Endothelial cell of umbilical vein (primary cell): Measurements from ENCODE around the gene FAM186B. TPM values are rescaled to one million over a fixed set of nuclear protein-coding genes. Genes with fewer than 3 reads are reported as not detected.

Source experiments
- BruUV-seq: library from RNA; stranded (reverse); fragments of 400-500 nt; replicated peaks from 2 replicates; lab custom pipeline; 2021; lab: Mats Ljungman, UMichigan
- CTCF ChIA-PET: fragments of 300-600, 350-600 bp; sonication (Branson Sonifier 250); formaldehyde crosslinking; loops from one replicate; lab custom pipeline; 2021; ENCODE audit warnings: antibody characterized with exemption, inconsistent platforms; lab: Charles Lee
- POLR2A ChIA-PET: fragments of 300-600, 350-600 bp; sonication (Branson Sonifier 250); formaldehyde crosslinking; loops from one replicate; lab custom pipeline; 2021; ENCODE audit warnings: antibody characterized with exemption, inconsistent platforms; lab: Charles Lee
- DNase-seq: peaks from one replicate; pipeline ENCODE4 v3.0.0-alpha.2; 2011; ENCODE audit warnings: low read depth, low spot score
- FAIRE-seq: peaks from 2 replicates; lab custom pipeline; 2011; peaks lifted over from hg19 to GRCh38; lab: Jason Lieb, UNC
- H2AFZ ChIP-seq: 2 replicates; pipeline ENCODE4 v1.6.0; 2012; ENCODE audit warnings: low read depth, low read length, control low read depth, inconsistent platforms
- H3K27ac ChIP-seq: 2 replicates; pipeline ENCODE4 v1.5.1; 2011; ENCODE audit warnings: low read depth, mild to moderate bottlenecking, control low read depth, low read length, moderate library complexity; ENCODE audit not compliant: insufficient read depth
- H3K27me3 ChIP-seq, 2 experiments: 2 replicates each; pipeline versions ENCODE4 v1.6.0 to v1.6.1; 2011; ENCODE audit warnings: low read length in 2 of 2, mixed read lengths in 1 of 2; ENCODE audit not compliant: control insufficient read depth in 2 of 2, insufficient read depth in 2 of 2
- H3K36me3 ChIP-seq, 2 experiments: 2 replicates in 1 of 2; 3 replicates in 1 of 2; pipeline ENCODE4 v1.5.1; 2011; ENCODE audit warnings: low read length in 2 of 2, mild to moderate bottlenecking in 1 of 2, moderate library complexity in 1 of 2; ENCODE audit not compliant: control insufficient read depth in 2 of 2, insufficient read depth in 2 of 2; ENCODE audit errors: extremely low read depth in 1 of 2
- H3K4me1 ChIP-seq: 3 replicates; pipeline ENCODE4 v1.5.1; 2011; ENCODE audit warnings: mild to moderate bottlenecking, low read length; ENCODE audit not compliant: control insufficient read depth, insufficient read depth; ENCODE audit errors: extremely low read depth
- H3K4me2 ChIP-seq: 2 replicates; pipeline ENCODE4 v1.6.1; 2011; ENCODE audit warnings: low read length, control low read depth, mixed read lengths; ENCODE audit not compliant: insufficient read depth
- H3K4me3 ChIP-seq, 3 experiments: fragments of 200-600 bp in 1 of 3; sonication (generic), shearing (Covaris generic) in 1 of 3; replicated peaks in 1 of 3; 2 replicates each; pipeline ENCODE4 v1.5.1; 2011 to 2016; ENCODE audit warnings: control low read depth in 3 of 3, low read length in 3 of 3, mild to moderate bottlenecking in 2 of 3, inconsistent platforms in 1 of 3, low read depth in 1 of 3, moderate library complexity in 1 of 3; ENCODE audit not compliant: insufficient read depth in 1 of 3
- H3K79me2 ChIP-seq: 2 replicates; pipeline ENCODE4 v1.6.0; 2012; ENCODE audit warnings: low read length, inconsistent platforms; ENCODE audit not compliant: control insufficient read depth, insufficient read depth
- H3K9ac ChIP-seq: replicated peaks from 2 replicates; pipeline ENCODE3; 2011; ENCODE audit warnings: low read length, control low read depth; ENCODE audit not compliant: insufficient read depth; ENCODE audit errors: extremely low read depth
- H3K9me1 ChIP-seq: replicated peaks from 3 replicates; pipeline ENCODE4 v1.6.0; 2011; ENCODE audit warnings: mild to moderate bottlenecking, low read length; ENCODE audit not compliant: control insufficient read depth, insufficient read depth; ENCODE audit errors: extremely low read depth
- H3K9me3 ChIP-seq: replicated peaks from 2 replicates; pipeline ENCODE4 v1.5.1; 2012; ENCODE audit warnings: low read length, inconsistent platforms; ENCODE audit not compliant: control insufficient read depth, insufficient read depth
- H4K20me1 ChIP-seq: replicated peaks from 2 replicates; pipeline ENCODE3; 2011; ENCODE audit warnings: mild to moderate bottlenecking, low read length; ENCODE audit not compliant: control insufficient read depth, insufficient read depth; ENCODE audit errors: extremely low read depth
- EZH2 ChIP-seq: IDR thresholded peaks from 2 replicates; pipeline ENCODE4 v1.6.1; 2012; ENCODE audit warnings: borderline replicate concordance, low read depth, mild to moderate bottlenecking, moderate library complexity, low read length, inconsistent platforms; ENCODE audit not compliant: severe bottlenecking
- FOS ChIP-seq: IDR thresholded peaks from 2 replicates; pipeline ENCODE4 v1.6.1; 2011; ENCODE audit warnings: mild to moderate bottlenecking, low read length, moderate library complexity, borderline replicate concordance; ENCODE audit not compliant: insufficient read depth
- GATA2 ChIP-seq: IDR thresholded peaks from 2 replicates; pipeline ENCODE4 v1.7.0; 2011; ENCODE audit warnings: low read depth, mild to moderate bottlenecking, moderate library complexity, mixed read lengths, low read length; ENCODE audit not compliant: insufficient read length, insufficient read depth
- JUN ChIP-seq: IDR thresholded peaks from 2 replicates; pipeline ENCODE4 v1.6.1; 2011; ENCODE audit warnings: borderline replicate concordance, low read depth; ENCODE audit not compliant: insufficient read length, insufficient read depth
- MYC ChIP-seq: IDR thresholded peaks from one replicate; pipeline ENCODE4 v1.6.1; 2011; ENCODE audit warnings: mild to moderate bottlenecking, low read depth, low read length
- POLR2A ChIP-seq: IDR thresholded peaks from 2 replicates; pipeline ENCODE4 v1.6.1; 2012; ENCODE audit warnings: low read depth, mild to moderate bottlenecking, control low read depth, low read length
- POLR2AphosphoS5 ChIP-seq: IDR thresholded peaks from 2 replicates; pipeline ENCODE4 v1.6.1; 2012; ENCODE audit warnings: low read depth, mild to moderate bottlenecking, control low read depth, low read length, moderate library complexity; ENCODE audit not compliant: insufficient read depth
- dilution Hi-C: fragments of 300-500 bp; cut with MboI; formaldehyde crosslinking; loops from one replicate; pipeline ENCODE4 v1.15.0; 2019; ENCODE audit warnings: low sequenced_read_pairs; ENCODE audit not compliant: extremely low pct_ligation_motif_present
- intact Hi-C: fragments of 100-400 bp; cut with micrococcal nuclease; formaldehyde crosslinking; loops from one replicate; pipeline ENCODE4 v1.10.0; 2022
- polyA plus RNA-seq, 4 experiments: library from polyadenylated mRNA; depleted of rRNA in 3 of 4; stranded (reverse) in 3 of 4; unstranded in 1 of 4; fragments of >200 nt; gene quantifications; 2 replicates each; pipeline versions ENCODE4 v1.2.1 to v1.2.3, GENCODE V29; 2011 to 2012; ENCODE audit warnings: missing spikeins in 1 of 4
- total RNA-seq: library from RNA; stranded (reverse); gene quantifications from 2 replicates; pipeline ENCODE4 v1.2.3, GENCODE V29; 2021
- TF ChIP-seq, protein P1 (sequence below): IDR thresholded peaks from 2 replicates; pipeline ENCODE4 v1.6.1; 2011; ENCODE audit not compliant: insufficient read depth, insufficient read length
- TF ChIP-seq, protein P2 (sequence below), 2 donors: IDR thresholded peaks; 1 replicate in 1 of 2; 2 replicates in 1 of 2; pipeline ENCODE4 v1.5.1; 2011; ENCODE audit warnings: low read length in 2 of 2, mild to moderate bottlenecking in 2 of 2, moderate library complexity in 2 of 2, control low read depth in 1 of 2, inconsistent platforms in 1 of 2, low read depth in 1 of 2; ENCODE audit not compliant: insufficient read depth in 1 of 2; ENCODE audit errors: extremely low read depth in 1 of 2

Gene FAM186B
- total and polyA plus RNA-seq, 2 donors (not counting 3 experiments of a cell fraction or from before 2014, with no cell fraction given), result 0.10 to 0.33 TPM

DNA sequence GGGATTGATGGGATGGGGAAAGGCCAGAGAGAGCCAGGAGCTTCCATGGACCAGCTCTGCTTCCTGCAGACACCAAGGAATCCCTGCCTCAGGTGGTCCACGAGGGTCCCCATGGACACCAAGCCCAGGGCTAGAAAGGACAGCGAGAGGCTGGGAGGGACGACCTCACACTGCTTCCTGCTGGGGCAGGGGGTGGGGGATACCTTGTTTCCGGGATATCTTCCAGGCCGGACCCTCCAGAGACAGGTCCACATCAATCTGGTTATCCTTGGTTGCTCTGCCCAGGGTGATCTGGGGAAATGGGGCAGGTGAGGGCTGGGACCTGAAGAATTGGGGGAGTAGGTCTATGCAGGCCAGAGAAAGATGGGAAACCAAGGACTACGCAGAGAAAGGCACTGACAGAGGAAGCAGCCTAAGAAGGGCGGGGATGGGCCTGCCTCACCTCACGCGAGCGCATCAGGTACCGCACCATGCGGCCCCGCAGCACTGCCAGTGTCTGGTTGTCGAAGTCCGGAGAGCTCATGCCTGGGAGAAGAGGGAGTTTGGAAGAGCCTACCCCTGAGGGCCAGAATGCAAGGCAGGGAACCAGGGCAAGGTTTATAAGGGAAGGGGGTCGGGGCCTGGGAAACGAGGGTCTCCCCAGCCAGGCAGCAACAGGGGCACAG, 46.3 kb downstream of the FAM186B start:
- Histone ChIP-seq H3K79me2 (no peaks in the 10 kb centered on the region), H3K4me1 (no peaks in the 10 kb centered on the region), H3K4me3 (no peak overlapping the region), H3K9ac (no peak overlapping the region), H2AFZ (no peak overlapping the region), H4K20me1 (no peaks in the 10 kb centered on the region), H3K27ac (no peak overlapping the region), H3K9me1 (no peaks in the 10 kb centered on the region), H3K4me2 (no peak overlapping the region), H3K9me3 (no peaks in the 10 kb centered on the region), H3K27me3 (no peaks in the 10 kb centered on the region), H3K36me3 (peaks cover 13 to 50% of the 10 kb centered on the region in 2 experiments)
- FAIRE-seq (no peak), DNase-seq (no peak)
- ChIA-PET CTCF (interaction anchor here (2.5 kb wide), 1 partner anchor 8 kb away, joined by 8 read pairs; no protein-coding TSS in a partner anchor), POLR2A (no interaction called here)
- BruUV-seq, result no TSS peak
- intact Hi-C loops, result no loop called here
- dilution Hi-C loops, result no loop called here
- TF ChIP-seq POLR2A (no peak), JUN (no peak), FOS (no peak), GATA2 (no peak), EZH2 (no peak), MYC (no peak), POLR2AphosphoS5 (no peak)
- TF ChIP-seq, protein P1, sequence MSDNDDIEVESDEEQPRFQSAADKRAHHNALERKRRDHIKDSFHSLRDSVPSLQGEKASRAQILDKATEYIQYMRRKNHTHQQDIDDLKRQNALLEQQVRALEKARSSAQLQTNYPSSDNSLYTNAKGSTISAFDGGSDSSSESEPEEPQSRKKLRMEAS, result no peak
- TF ChIP-seq, protein P2, sequence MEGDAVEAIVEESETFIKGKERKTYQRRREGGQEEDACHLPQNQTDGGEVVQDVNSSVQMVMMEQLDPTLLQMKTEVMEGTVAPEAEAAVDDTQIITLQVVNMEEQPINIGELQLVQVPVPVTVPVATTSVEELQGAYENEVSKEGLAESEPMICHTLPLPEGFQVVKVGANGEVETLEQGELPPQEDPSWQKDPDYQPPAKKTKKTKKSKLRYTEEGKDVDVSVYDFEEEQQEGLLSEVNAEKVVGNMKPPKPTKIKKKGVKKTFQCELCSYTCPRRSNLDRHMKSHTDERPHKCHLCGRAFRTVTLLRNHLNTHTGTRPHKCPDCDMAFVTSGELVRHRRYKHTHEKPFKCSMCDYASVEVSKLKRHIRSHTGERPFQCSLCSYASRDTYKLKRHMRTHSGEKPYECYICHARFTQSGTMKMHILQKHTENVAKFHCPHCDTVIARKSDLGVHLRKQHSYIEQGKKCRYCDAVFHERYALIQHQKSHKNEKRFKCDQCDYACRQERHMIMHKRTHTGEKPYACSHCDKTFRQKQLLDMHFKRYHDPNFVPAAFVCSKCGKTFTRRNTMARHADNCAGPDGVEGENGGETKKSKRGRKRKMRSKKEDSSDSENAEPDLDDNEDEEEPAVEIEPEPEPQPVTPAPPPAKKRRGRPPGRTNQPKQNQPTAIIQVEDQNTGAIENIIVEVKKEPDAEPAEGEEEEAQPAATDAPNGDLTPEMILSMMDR (IDR thresholded peaks at IDR 0.05; ENCODE audit: extremely low read depth in 1 of 2, insufficient read depth in 1 of 2, low read depth in 1 of 2, low read length in 2 of 2), result no peak
